ENCODE data around the gene COG7.
"Not testable (repeated sequence)": the region's sequence is repeated elsewhere in the genome, so short reads cannot be mapped to it uniquely, and the experiment has no call there.

The COG7 gene

GRCh38 chr16:23381702-23382101 is 71.3 kb downstream of the COG7 start:
- DNase-seq: not testable (repeated sequence)

- no peak for DNase-seq
Observed at GRCh38 chr16:23380501-23380951, 72.5 kb downstream of the COG7 start.

GRCh38 chr16:23379707-23380106 is 73.3 kb downstream of the COG7 start:
- DNase-seq: no peak

GRCh38 chr16:23378921-23379320 is 74.1 kb downstream of the COG7 start:
- DNase-seq: no peak

- DNase-seq: no peak
Observed at GRCh38 chr16:23378256-23378655, 74.7 kb downstream of the COG7 start.

- no peak for DNase-seq
Observed at GRCh38 chr16:23377071-23377931, 75.7 kb downstream of the COG7 start.

GRCh38 chr16:23375643-23376042 is 77.3 kb downstream of the COG7 start:
- no peak for DNase-seq

GRCh38 chr16:23374721-23375510 is 78.1 kb downstream of the COG7 start:
- no peak for DNase-seq

GRCh38 chr16:23373436-23374219 is 79.4 kb downstream of the COG7 start:
- DNase-seq: no peak

GRCh38 chr16:23371368-23371767 is 81.6 kb downstream of the COG7 start:
- no peak for DNase-seq

- no peak for DNase-seq
Observed at GRCh38 chr16:23369416-23369815, 83.6 kb downstream of the COG7 start.

- no peak for DNase-seq
Observed at GRCh38 chr16:23368469-23368868, 84.5 kb downstream of the COG7 start.

- no peak for DNase-seq
Observed at GRCh38 chr16:23367988-23368387, 85.0 kb downstream of the COG7 start.

- DNase-seq: no peak
Observed at GRCh38 chr16:23367564-23367963, 85.4 kb downstream of the COG7 start.

- not testable (repeated sequence) for DNase-seq
Observed at GRCh38 chr16:23366341-23366740, 86.6 kb downstream of the COG7 start.

GRCh38 chr16:23365602-23366240 is 87.3 kb downstream of the COG7 start:
- no peak for DNase-seq

GRCh38 chr16:23362460-23363317 is 90.3 kb downstream of the COG7 start:
- DNase-seq: no peak

- no peak for DNase-seq
Observed at GRCh38 chr16:23359092-23359760, 93.8 kb downstream of the COG7 start.

- DNase-seq: no peak
Observed at GRCh38 chr16:23357761-23358290, 95.2 kb downstream of the COG7 start.

- no peak for DNase-seq
Observed at GRCh38 chr16:23356941-23357340, 96.0 kb downstream of the COG7 start.

Measured in stimulated activated naive CD4-positive, alpha-beta T cell treated with Interleukin-2 at 50 U/mL for 16 hours (primary cell).